H54 (cell line): ENCODE measurements around the gene P2RY8.
"Not testable (repeated sequence)": the region's sequence is repeated elsewhere in the genome, so short reads cannot be mapped to it uniquely, and the experiment has no call there.

Experiments used
- DNase-seq: peaks from one replicate; pipeline ENCODE4 v3.0.0; 2011; ENCODE audit warnings: low spot score, mixed read lengths; ENCODE audit not compliant: insufficient read length
- FAIRE-seq: peaks from 3 replicates; lab custom pipeline; 2011; peaks lifted over from hg19 to GRCh38; lab: Jason Lieb, UNC
- POLR2A ChIP-seq: IDR thresholded peaks from 2 replicates; pipeline ENCODE4 v1.6.1; 2011; ENCODE audit warnings: low read depth, mild to moderate bottlenecking, low read length

The P2RY8 gene

DNA sequence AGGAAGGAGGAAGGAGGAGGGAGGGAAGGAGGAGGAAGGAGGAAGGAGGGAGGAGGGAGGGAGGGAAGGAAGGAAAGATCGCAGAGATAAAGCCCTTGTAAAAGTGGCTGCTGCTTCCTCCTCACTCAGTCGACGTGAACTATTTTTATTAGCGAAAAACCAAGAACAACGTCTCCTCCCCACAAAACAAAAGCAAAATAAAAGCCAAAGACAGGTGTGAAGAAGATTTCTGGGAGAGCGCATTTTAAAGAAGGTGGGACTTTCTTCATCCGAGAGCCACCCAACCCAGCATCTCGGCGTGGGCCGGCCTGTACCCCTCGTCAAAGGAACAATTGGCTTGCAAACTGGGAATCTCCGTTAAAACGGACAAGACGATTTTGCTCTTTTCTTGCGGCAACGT, 43.6 kb downstream of the P2RY8 start:
- TF ChIP-seq POLR2A, result no peak
- DNase-seq (no peak), FAIRE-seq (no peak)

DNA sequence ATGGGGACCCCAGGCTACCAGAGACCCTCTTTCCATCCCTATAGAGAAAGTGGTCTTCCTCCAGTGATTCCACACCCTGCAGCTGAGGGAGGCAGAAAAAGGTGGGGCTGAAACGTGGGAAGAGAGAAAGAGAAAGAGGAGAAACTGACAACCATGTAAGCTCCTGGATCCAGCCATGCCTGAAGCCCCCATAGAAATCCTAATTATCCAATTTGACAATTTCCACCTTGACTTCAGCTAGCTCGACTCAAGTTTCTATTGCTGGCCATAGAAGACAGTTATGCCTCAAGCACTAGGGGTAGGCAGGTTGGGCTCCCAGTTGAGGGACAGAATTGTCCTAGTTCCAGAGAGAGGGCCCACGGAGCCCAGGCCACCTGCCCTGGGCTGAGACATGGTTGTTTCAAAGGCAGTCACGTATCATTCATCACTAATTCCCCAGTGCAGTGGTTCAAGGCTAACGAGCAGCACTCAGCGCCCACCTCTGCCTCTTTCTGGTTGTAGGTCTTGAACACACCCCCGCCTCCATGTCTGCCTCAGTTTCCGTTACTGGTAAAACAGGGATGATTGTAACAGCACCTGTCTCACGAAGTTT, 44.5 kb downstream of the P2RY8 start:
- no peak for TF ChIP-seq POLR2A
- no peak for DNase-seq
- FAIRE-seq, result no peak

DNA sequence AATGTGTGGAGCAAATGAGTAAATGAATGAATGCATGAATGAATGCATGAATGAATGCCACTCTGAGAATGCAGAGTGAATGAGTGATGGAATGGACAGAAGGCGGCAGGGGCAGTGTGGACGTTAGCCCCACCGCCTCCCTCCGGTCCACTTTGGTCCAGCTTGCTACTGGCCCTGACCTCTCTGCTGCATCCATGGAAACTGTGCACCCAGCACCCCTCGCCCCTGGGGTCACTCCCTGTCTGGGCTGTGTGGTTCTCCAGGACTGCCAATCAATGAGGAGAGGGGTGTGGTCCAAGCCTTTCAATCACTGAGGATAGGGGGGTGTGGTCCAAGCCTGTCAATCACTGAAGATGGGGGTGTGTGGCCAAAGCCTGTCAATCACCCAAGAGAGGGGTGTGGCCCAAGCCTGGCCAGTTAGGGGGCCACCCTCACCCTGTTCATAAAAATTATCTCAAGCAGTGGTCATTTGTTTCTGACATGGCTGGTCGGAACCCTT, 45.1 kb downstream of the P2RY8 start:
- no peak for TF ChIP-seq POLR2A
- FAIRE-seq, result no peak
- no peak for DNase-seq

DNA sequence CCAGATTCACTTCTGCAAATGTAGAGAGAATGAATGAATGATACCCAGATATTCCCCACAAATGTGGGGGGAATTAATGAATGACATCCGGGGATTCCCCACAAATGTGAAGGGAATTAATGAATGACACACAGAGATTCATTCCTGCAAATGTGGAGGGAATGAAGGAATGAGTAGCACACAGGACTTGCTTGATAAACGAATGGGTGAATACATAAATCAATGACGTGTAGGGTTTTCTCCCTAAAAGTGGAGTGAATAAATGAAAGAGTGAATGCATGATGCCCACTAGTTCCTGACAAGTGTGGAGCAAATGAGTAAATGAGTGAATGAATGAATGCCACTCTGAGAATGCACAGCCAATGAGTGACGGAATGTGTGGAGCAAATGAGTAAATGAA, 45.7 kb downstream of the P2RY8 start:
- not testable (repeated sequence) for FAIRE-seq, DNase-seq

DNA sequence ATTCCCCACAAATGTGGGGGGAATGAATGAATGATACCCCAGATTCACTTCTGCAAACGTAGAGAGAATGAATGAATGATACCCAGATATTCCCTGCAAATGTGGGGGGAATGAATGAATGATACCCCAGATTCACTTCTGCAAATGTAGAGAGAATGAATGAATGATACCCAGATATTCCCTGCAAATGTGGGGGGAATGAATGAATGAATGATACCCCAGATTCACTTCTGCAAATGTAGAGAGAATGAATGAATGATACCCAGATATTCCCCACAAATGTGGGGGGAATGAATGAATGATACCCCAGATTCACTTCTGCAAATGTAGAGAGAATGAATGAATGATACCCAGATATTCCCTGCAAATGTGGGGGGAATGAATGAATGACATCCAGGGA, 46.3 kb downstream of the P2RY8 start:
- not testable (repeated sequence) for DNase-seq, FAIRE-seq

GRCh38 chrX:1489354-1489753, 47.6 kb downstream of the P2RY8 start:
- FAIRE-seq, DNase-seq: not testable (repeated sequence)

GRCh38 chrX:1488745-1489144, 48.2 kb downstream of the P2RY8 start:
- no peak for TF ChIP-seq POLR2A
- DNase-seq (no peak), FAIRE-seq (no peak)

DNA sequence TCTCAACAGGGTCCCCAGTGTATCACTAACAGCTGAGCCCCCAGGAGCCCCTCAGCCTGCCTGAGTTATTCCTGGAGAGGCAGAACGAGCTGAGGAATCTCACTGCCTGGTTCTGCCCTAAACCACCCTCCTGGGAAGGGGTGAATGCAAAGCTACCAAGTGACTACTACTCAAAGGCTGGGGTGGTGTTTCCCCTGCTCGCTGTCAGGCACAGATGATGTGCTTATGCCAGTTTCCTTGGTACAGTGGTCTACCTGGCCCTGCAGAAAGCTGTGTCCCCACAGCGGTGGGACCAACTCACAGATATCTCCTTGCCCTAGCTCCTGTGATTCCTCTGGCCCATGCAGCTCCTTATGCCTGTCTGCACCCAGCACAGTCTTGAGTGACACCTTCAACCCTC, 48.8 kb downstream of the P2RY8 start:
- no peak for TF ChIP-seq POLR2A
- DNase-seq (no peak), FAIRE-seq (no peak)

DNA sequence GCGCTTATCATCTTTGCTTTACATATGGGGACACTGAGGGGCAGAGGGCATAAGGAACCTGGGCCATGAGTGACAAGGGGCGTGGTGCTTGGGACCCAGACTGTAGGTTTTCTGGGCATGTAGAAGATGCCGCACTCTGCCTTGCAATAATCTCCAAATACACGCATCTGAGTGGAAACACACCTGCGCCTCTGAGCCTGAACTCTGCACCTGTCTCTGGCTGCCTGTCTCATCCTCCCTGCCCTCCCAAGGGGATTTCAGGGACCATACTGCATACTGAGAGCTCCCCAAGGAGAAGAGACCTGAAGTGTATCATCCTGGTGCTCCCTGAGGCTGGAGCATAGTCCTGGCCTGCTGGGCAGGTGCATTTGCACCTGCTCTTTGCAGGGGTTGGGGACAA, 49.6 kb downstream of the P2RY8 start:
- DNase-seq (no peak), FAIRE-seq (no peak)
- TF ChIP-seq POLR2A, result no peak

DNA sequence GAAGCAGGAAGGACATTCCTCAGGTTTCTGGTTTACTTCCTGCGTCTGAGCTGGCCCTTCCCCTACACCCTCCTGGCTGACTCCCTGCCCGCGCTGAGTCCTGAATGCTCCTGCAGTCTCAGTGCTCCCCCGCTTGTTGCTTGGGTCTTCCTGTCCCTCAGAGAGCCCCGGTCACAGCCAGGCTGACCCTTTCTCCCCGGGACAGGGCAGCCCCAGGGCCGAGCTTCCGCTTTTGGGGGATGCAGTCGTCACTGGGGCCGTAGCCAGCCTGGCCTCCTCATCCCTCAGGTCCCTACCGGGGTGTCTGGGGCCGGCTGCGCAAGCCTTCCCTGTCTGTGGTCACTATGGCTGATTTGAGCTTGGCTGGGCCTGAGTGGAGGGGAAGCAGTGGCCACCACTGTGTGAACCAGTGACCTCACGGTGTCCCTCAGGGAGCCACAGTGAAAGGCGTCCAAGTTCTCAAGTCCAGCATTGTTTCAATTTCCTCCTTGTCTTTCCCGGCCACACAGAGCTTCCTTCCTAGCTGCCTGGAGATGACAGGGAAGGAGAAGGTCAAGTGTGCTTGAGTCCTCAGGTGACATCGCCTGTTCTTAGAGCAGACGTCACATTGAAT, 50.1 kb downstream of the P2RY8 start:
- no peak for TF ChIP-seq POLR2A
- no peak for FAIRE-seq
- DNase-seq, result no peak

GRCh38 chrX:1486177-1486576, 50.8 kb downstream of the P2RY8 start:
- FAIRE-seq, result no peak
- no peak for TF ChIP-seq POLR2A

DNA sequence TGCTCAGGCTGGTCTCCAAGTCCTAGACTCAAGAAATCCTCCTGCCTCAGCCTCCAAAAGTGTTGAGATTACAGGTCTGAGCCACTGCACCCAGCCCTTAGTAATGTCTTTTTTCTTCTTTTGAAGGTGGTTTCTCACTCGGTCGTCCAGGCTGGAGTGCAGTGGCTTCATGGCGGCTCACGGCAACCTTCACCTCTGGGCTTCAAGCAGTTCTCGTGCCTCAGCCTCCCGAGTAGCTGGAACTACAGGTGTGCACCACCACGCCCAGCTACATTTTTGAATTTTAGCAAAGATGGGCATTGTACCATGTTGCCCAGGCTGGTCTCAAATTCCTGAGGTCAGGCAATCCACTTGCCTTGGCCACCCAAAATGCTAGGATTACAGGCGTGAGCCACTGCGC, 52.0 kb downstream of the P2RY8 start:
- no peak for FAIRE-seq
- TF ChIP-seq POLR2A, result no peak
- DNase-seq, result no peak

More at GRCh38 chrX:1486177-1486576, 50.8 kb downstream of the P2RY8 start:
- DNase-seq, result no peak

DNA sequence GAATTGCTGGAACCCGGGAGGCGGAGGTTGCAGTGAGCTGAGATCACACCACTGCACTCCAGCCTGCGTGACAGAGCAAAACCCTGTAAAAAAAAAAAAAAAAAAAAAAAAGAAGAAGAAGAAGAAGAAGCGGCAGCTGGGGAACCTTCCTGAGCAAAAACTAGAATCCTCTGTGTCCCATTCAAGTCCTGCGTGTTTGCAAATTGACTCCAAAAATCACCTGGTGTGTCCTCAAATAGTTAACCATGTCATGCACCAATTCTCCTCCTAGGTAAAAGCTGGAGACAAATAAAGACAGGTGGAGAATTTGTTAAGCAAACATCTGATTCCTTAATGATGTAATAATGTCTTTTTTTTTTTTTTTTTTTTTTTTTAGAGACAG, 52.4 kb downstream of the P2RY8 start:
- TF ChIP-seq POLR2A, result no peak
- DNase-seq (no peak), FAIRE-seq (no peak)

DNA sequence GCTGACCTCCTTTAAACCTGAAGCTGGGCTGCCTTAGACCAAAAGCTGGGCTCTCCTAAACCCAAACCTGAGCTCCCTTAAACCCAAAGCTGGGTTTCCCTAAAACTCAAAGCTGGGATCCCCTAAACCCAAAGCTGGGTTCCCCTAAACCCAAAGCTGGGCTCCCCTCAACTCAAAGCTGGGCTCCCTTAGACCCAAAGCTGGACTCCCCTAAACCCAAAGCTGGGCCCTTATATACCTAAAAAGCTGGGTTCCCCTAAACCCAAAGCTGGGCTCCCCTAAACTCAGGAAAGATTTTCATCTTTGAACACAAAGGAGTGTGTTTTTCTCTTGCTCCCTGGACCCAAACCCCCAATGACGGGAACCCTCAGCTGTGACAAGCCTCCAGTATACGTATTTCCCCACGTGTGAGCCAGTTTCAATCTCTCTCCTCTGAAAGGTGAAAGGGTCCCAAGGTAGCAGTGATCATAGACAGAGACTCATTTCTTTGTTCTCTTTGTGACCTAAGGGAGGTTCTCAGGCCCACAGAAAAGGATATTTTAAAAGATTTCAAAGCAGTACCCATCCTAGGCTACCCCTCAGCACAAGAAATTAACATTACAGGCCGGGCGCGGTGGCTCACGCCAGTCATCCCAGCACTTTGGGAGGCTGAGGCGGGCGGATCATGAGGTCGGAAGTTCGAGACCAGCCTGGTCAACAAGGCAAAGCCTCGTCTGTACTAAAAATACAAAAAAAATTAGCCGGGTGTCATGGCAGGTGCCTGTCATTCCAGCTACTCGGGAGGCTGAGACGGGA, 52.9 kb downstream of the P2RY8 start:
- DNase-seq (no peak), FAIRE-seq (no peak)
- no peak for TF ChIP-seq POLR2A

- DNase-seq, FAIRE-seq: not testable (repeated sequence)
Observed at GRCh38 chrX:1482530-1482928, 54.5 kb downstream of the P2RY8 start.
